Common myeloid progenitor, CD34-positive (primary cell): Measurements from ENCODE around the gene KCNQ5.
"Not testable (repeated sequence)": the region's sequence is repeated elsewhere in the genome, so short reads cannot be mapped to it uniquely, and the experiment has no call there.

ENCODE experiments used
- CTCF ChIA-PET: fragments of 350-600 bp; sonication (Branson Sonifier 250); formaldehyde crosslinking; loops from one replicate; lab custom pipeline; 2021; ENCODE audit warnings: antibody characterized with exemption; lab: Charles Lee
- POLR2A ChIA-PET: fragments of 350-600 bp; sonication (Branson Sonifier 250); formaldehyde crosslinking; loops from one replicate; lab custom pipeline; 2021; ENCODE audit warnings: antibody characterized with exemption; lab: Charles Lee
- DNase-seq, 3 donors: peaks; one replicate each; pipeline versions ENCODE4 v3.0.0 to v3.0.0-alpha.2; 2013
- H3K27ac ChIP-seq, 2 experiments: 1 replicate in 1 of 2; 2 replicates in 1 of 2; pipeline ENCODE4 v1.7.0; 2013; ENCODE audit warnings: inconsistent platforms in 2 of 2, low read length in 2 of 2, mild to moderate bottlenecking in 2 of 2, low read depth in 1 of 2, moderate library complexity in 1 of 2; ENCODE audit not compliant: severe bottlenecking in 2 of 2, insufficient read depth in 1 of 2, poor library complexity in 1 of 2
- H3K27me3 ChIP-seq, 5 experiments: replicated peaks in 2 of 5; 1 replicate in 3 of 5; 2 replicates in 2 of 5; pipeline versions ENCODE4 v1.6.1 to v1.7.0; 2013; ENCODE audit warnings: low read length in 4 of 5, mild to moderate bottlenecking in 2 of 5, moderate library complexity in 2 of 5, inconsistent platforms in 1 of 5; ENCODE audit not compliant: insufficient read depth in 5 of 5, control insufficient read depth in 4 of 5
- H3K36me3 ChIP-seq, 4 experiments: 1 replicate in 2 of 4; 2 replicates in 2 of 4; pipeline versions ENCODE4 v1.6.1 to v1.7.0; 2013; ENCODE audit warnings: low read length in 3 of 4, control low read depth in 1 of 4, mild to moderate bottlenecking in 1 of 4; ENCODE audit not compliant: control insufficient read depth in 4 of 4, insufficient read depth in 4 of 4
- H3K4me1 ChIP-seq, 4 experiments: 1 replicate in 3 of 4; 2 replicates in 1 of 4; pipeline versions ENCODE4 v1.6.1 to v1.7.1; 2013; ENCODE audit warnings: low read length in 3 of 4, mild to moderate bottlenecking in 3 of 4, control low read depth in 1 of 4, inconsistent platforms in 1 of 4, moderate library complexity in 1 of 4; ENCODE audit not compliant: control insufficient read depth in 4 of 4, insufficient read depth in 4 of 4; ENCODE audit errors: control extremely low read depth in 1 of 4
- H3K4me3 ChIP-seq, 7 experiments: 1 replicate in 4 of 7; 2 replicates in 3 of 7; pipeline versions ENCODE4 v1.5.1 to v1.7.0; 2013; ENCODE audit warnings: mild to moderate bottlenecking in 7 of 7, low read length in 6 of 7, moderate library complexity in 6 of 7, inconsistent platforms in 2 of 7, low read depth in 2 of 7, control low read depth in 1 of 7; ENCODE audit not compliant: insufficient read depth in 4 of 7, control insufficient read depth in 1 of 7; ENCODE audit errors: extremely low read depth in 1 of 7
- H3K9me3 ChIP-seq, 5 experiments: 1 replicate in 4 of 5; 2 replicates in 1 of 5; pipeline versions ENCODE4 v1.6.1 to v1.7.1; 2013; ENCODE audit warnings: low read length in 4 of 5, mild to moderate bottlenecking in 2 of 5, inconsistent platforms in 1 of 5, low read depth in 1 of 5, moderate library complexity in 1 of 5; ENCODE audit not compliant: control insufficient read depth in 4 of 5, insufficient read depth in 2 of 5; ENCODE audit errors: control extremely low read depth in 1 of 5
- WGBS: methylation state at CpG from one replicate; pipeline ENCODE4 v1.1.5; 2013; ENCODE audit not compliant: insufficient coverage; 5-methylcytosine and 5-hydroxymethylcytosine counted together

KCNQ5 gene

GRCh38 chr6:73225396-73225795 is 603.5 kb downstream of the KCNQ5 start, which contains the start of gene KHDC1L:
Gene KHDC1L (minus strand): TSS chr6:73225496. CDS start chr6:73225408, 88 bp downstream.
- ChIA-PET POLR2A (no interaction called here), CTCF (no interaction called here)
- no peak for DNase-seq
- no peaks in the 10 kb centered on the region for H3K27me3 ChIP-seq
- H3K4me1 ChIP-seq, result no peaks in the 10 kb centered on the region
- no peak within 1 kb of the TSS for H3K27ac ChIP-seq
- WGBS, result 97% methylated on average over 3 of the region's 4 CpGs
- peaks cover 0 to 3% (median 0%) of the 10 kb centered on the region in 5 experiments for H3K9me3 ChIP-seq
- H3K36me3 ChIP-seq, result no peaks in the 10 kb centered on the region
- H3K4me3 ChIP-seq, result no peak within 1 kb of the TSS

GRCh38 chr6:73227606-73228255 is 605.9 kb downstream of the KCNQ5 start:
- Histone ChIP-seq H3K4me3 (no peak overlapping the region), H3K36me3 (no peaks in the 10 kb centered on the region), H3K9me3 (peaks cover 0 to 3% (median 0%) of the 10 kb centered on the region in 5 experiments), H3K27ac (no peak overlapping the region), H3K4me1 (no peaks in the 10 kb centered on the region), H3K27me3 (no peaks in the 10 kb centered on the region)
- no CpG with 5 or more reads among the region's 3 CpGs for WGBS
- ChIA-PET CTCF (no interaction called here), POLR2A (no interaction called here)
- DNase-seq, result no peak

- ChIA-PET POLR2A (no interaction called here), CTCF (interaction anchor here (1.6 kb wide), 1 partner anchor 15 kb away, joined by 3 read pairs; no protein-coding TSS in a partner anchor)
- peak; percentile 2 to 72 (median 59) for DNase-seq
- Histone ChIP-seq H3K36me3 (no peaks in the 10 kb centered on the region), H3K9me3 (no peaks in the 10 kb centered on the region), H3K27me3 (no peaks in the 10 kb centered on the region), H3K27ac (no peak overlapping the region), H3K4me3 (no peak overlapping the region), H3K4me1 (no peaks in the 10 kb centered on the region)
- no CpG with 5 or more reads among the region's 1 CpG for WGBS
These were observed 610.1 kb downstream of the KCNQ5 start for GRCh38 chr6:73231986-73232391.

GRCh38 chr6:73233048-73233447 is 611.2 kb downstream of the KCNQ5 start:
- no peak for DNase-seq
- WGBS, result 100% methylated on average over 1 of the region's 6 CpGs
- CTCF ChIA-PET, result interaction anchor here (1.6 kb wide), 1 partner anchor 16 kb away, joined by 3 read pairs; no protein-coding TSS in a partner anchor
- POLR2A ChIA-PET, result no interaction called here
- Histone ChIP-seq H3K27me3 (no peaks in the 10 kb centered on the region), H3K4me1 (no peaks in the 10 kb centered on the region), H3K4me3 (no peak overlapping the region), H3K27ac (no peak overlapping the region), H3K9me3 (no peaks in the 10 kb centered on the region), H3K36me3 (no peaks in the 10 kb centered on the region)

DNA sequence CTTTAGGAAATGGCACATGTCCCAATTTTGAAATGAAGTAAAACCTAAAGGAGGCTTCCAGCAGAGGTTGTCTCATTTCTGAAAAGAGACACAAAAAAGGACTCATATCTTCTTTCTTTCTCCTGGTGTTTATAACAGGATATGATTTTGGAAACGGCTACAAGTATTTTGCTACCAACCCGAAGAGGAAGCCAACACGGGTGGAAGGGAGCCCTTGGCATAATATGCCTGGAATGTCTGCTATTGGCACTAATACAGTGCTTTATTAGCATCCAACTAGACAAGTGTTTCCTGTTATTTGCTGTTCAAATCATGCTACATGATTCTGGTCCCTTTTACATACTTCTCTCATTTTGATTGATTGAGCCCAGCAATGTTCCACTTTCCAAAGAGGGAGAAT is 612.1 kb downstream of the KCNQ5 start:
- H3K9me3 ChIP-seq, DNase-seq, CTCF ChIA-PET, H3K4me1 ChIP-seq, H3K27ac ChIP-seq, H3K4me3 ChIP-seq, H3K36me3 ChIP-seq, H3K27me3 ChIP-seq, POLR2A ChIA-PET: not testable (repeated sequence)
- no CpG with 5 or more reads among the region's 3 CpGs for WGBS

DNA sequence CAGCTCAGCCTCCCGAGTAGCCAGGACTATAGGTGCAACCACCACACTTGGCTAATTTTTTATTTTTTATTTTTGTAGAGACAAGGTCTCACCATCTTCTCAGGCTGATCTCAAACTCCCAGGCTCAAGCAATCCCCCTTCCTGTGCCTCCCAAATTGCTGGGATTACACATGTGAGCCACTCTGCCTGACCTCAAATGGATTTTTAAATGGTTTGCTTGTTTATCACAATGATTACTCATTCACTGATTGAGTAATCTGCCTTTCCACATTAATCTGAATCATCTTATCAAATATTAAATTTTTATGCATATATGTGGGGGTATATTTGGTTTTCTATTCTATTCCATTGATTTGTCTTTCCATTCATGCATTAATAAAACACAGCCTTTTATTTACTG is 612.9 kb downstream of the KCNQ5 start:
- no peaks in the 10 kb centered on the region for H3K36me3 ChIP-seq
- WGBS, result no CpG with 5 or more reads among the region's 1 CpG
- no peaks in the 10 kb centered on the region for H3K27me3 ChIP-seq
- H3K27ac ChIP-seq, result no peak overlapping the region
- no peak overlapping the region for H3K4me3 ChIP-seq
- ChIA-PET POLR2A (no interaction called here), CTCF (no interaction called here)
- DNase-seq, result no peak
- H3K4me1 ChIP-seq, result no peaks in the 10 kb centered on the region
- no peaks in the 10 kb centered on the region for H3K9me3 ChIP-seq

DNA sequence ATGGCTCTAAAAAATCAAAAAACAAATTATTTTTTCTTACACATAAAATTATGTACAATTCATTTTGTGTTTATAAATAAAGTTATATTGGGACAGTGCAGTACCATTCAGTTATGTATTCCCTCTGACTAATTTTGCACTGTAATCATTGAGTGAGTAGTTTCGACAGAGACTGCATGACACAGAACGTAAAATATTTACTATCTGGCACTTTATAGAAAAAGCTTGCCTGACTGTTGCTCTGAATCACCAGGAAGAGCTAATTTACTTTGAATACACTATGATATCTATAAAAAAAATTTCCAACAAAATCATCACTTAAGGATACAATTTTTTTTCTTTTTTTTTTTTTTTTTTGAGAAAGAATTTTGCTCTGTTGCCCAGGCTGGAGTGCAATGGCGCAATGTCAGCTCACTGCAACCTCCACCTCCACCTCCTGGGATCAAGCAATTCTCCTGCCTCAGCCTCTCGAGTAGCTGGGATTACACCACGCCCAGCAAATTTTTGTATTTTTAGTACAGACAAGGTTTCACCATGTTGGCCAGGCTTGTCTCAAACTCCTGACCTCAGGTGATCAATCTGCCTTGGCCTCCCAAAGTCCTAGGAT is 614.4 kb downstream of the KCNQ5 start:
- H3K27me3 ChIP-seq, result no peaks in the 10 kb centered on the region
- WGBS, result 100% methylated on average over 2 of the region's 5 CpGs
- ChIA-PET POLR2A (no interaction called here), CTCF (no interaction called here)
- H3K36me3 ChIP-seq, result no peaks in the 10 kb centered on the region
- no peaks in the 10 kb centered on the region for H3K9me3 ChIP-seq
- no peaks in the 10 kb centered on the region for H3K4me1 ChIP-seq
- H3K27ac ChIP-seq, result no peak overlapping the region
- no peak for DNase-seq
- H3K4me3 ChIP-seq, result no peak overlapping the region
